Measurements from ENCODE around the gene FRS3. TPM values are rescaled to one million over a fixed set of nuclear protein-coding genes. Genes with fewer than 3 reads are reported as not detected.

Gene FRS3
- total RNA-seq, 4 donors from 2014 or later = 4.4 to 11.4 (median 7.5) TPM

DNA sequence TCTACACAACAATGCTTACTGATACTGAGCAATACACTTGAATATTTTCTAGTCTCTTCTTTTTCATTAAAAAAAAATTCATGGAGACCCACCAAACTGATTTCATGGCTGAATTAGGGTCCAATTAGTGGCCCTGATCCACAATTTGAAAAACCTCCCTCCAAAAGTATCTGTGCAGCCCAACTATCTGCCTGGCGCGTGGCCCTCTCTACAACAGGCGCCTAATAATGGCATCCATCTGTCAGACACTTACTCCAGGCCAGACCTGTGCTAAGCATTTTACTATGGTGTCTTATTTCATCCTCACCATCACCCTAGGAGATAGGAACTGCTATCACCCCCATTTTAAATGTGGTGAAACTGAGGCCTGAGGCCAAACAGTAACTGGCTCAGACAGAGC, 58.3 kb downstream of the FRS3 start:
- 96 to 99% methylated on average over 3 of the region's 3 CpGs for WGBS, 2 donors
- TF ChIP-seq, protein P1, sequence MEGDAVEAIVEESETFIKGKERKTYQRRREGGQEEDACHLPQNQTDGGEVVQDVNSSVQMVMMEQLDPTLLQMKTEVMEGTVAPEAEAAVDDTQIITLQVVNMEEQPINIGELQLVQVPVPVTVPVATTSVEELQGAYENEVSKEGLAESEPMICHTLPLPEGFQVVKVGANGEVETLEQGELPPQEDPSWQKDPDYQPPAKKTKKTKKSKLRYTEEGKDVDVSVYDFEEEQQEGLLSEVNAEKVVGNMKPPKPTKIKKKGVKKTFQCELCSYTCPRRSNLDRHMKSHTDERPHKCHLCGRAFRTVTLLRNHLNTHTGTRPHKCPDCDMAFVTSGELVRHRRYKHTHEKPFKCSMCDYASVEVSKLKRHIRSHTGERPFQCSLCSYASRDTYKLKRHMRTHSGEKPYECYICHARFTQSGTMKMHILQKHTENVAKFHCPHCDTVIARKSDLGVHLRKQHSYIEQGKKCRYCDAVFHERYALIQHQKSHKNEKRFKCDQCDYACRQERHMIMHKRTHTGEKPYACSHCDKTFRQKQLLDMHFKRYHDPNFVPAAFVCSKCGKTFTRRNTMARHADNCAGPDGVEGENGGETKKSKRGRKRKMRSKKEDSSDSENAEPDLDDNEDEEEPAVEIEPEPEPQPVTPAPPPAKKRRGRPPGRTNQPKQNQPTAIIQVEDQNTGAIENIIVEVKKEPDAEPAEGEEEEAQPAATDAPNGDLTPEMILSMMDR (IDR thresholded peaks at IDR 0.05) = no peak
- TF ChIP-seq POLR2A (IDR thresholded peaks at IDR 0.05) (no peak), EP300 (IDR thresholded peaks at IDR 0.05) (no peak)
- Histone ChIP-seq H3K4me3 (no peak overlapping the region), H3K27ac (no peak overlapping the region), H3K36me3 (no peaks in the 10 kb centered on the region), H3K27me3 (no peaks in the 10 kb centered on the region), H3K9me3 (no peaks in the 10 kb centered on the region), H3K4me1 (peaks cover 0 to 89% (median 49%) of the 10 kb centered on the region in 4 donors)
- no peak for DNase-seq (ENCODE audit: low spot score in 2 of 2)

DNA sequence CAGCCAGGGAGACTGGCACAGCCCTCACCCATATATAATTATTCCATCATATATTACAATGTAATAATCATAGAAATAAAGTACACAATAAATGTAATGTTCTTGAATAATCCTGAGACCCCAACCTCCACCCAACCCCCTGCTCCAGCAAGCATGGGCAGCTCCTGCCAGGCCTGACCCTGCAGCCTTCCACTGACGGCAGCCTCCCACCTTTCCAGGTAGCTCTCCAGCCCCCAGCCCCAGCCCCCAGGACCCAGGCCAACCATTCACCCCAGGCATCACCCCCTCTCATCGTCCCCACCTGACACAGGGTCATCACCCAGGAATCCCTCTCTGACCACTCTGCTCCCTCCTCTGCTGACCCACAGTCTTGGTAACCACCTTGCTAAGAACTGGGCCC, 58.9 kb downstream of the FRS3 start:
- 78 to 96% methylated on average over 2 of the region's 2 CpGs for WGBS, 2 donors

DNA sequence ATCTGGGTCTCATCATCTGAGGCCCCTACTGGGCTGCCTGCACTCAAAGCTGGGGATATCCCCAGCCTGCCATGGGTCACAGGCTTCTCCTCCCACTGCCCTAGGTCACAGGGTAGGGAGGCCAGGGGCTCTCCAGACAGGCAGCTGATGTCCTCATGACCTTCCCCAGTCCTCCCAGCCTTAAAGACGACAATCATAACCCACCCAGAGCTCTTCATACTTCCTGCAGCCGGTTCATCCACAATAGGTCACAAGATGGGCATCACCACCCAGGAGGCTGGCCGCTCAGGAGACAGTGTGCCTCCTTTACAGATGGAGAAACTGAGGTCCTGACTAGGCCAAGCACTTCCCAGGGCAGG, 59.5 kb downstream of the FRS3 start:
- no peak for DNase-seq (ENCODE audit: low spot score in 2 of 2)
- peaks cover 0 to 88% (median 50%) of the 10 kb centered on the region in 4 donors for H3K4me1 ChIP-seq
- H3K9me3 ChIP-seq = no peaks in the 10 kb centered on the region
- 61% methylated on average over 3 of the region's 3 CpGs; no CpG with 5 or more reads in 1 of the 2 donors for WGBS, 2 donors
- no peaks in the 10 kb centered on the region for H3K27me3 ChIP-seq
- no peaks in the 10 kb centered on the region for H3K36me3 ChIP-seq
- peak overlapping the region in 2 of 4 donors; percentile 42 to 47 for H3K27ac ChIP-seq
- TF ChIP-seq POLR2A (IDR thresholded peaks at IDR 0.05) (no peak), EP300 (IDR thresholded peaks at IDR 0.05) (no peak)
- TF ChIP-seq, protein P1 (IDR thresholded peaks at IDR 0.05) = no peak
- H3K4me3 ChIP-seq = no peak overlapping the region

More for the DNA sequence above, 58.9 kb downstream of the FRS3 start:
- Histone ChIP-seq H3K27ac (no peak overlapping the region), H3K9me3 (no peaks in the 10 kb centered on the region), H3K4me3 (no peak overlapping the region), H3K36me3 (no peaks in the 10 kb centered on the region), H3K4me1 (peaks cover 0 to 93% (median 51%) of the 10 kb centered on the region in 4 donors), H3K27me3 (no peaks in the 10 kb centered on the region)
- TF ChIP-seq EP300 (IDR thresholded peaks at IDR 0.05) (no peak), POLR2A (IDR thresholded peaks at IDR 0.05) (no peak)
- no peak for DNase-seq (ENCODE audit: low spot score in 2 of 2)

Small RNA genes within 50 kb of the gene (small RNA-seq; reads per million reads assigned to genes)
- gene AL365205.2 (not detected), gene AL365205.3 (not detected)

Other genes starting within 250 kb of the FRS3 start
- 10 to 100 TPM; 11.1 to 16.2 (median 14.7) TPM for gene FOXP4, start 233.5 kb downstream of the FRS3 start, total RNA-seq
- gene MDFI, start 141.4 kb downstream of the FRS3 start, total RNA-seq = 10 to 100 TPM; 13.5 to 31.8 (median 20.7) TPM
- 10 to 100 TPM; 19.2 to 28.8 (median 20.6) TPM for gene TFEB, start 44.3 kb downstream of the FRS3 start, total RNA-seq
- not detected for gene PGC, start 32.5 kb downstream of the FRS3 start, total RNA-seq
- gene PRICKLE4, start 882 bp upstream of the FRS3 start, total RNA-seq = 10 to 100 TPM; 15.5 to 38.4 (median 23.0) TPM
- gene TOMM6, start 7.8 kb upstream of the FRS3 start, total RNA-seq = 100 to 1,000 TPM in 2 of 4 donors, 10 to 100 TPM in 2; 76.1 to 121 (median 99.8) TPM
- 10 to 100 TPM in 1 of 4 donors, 1 to 10 TPM in 3; 6.5 to 13.8 (median 8.8) TPM for gene USP49, start 115.5 kb upstream of the FRS3 start, total RNA-seq
- gene MED20, start 141.2 kb upstream of the FRS3 start, total RNA-seq = 10 to 100 TPM in 3 of 4 donors, 1 to 10 TPM in 1; 8.0 to 15.0 (median 12.2) TPM
- gene BYSL, start 141.6 kb upstream of the FRS3 start, total RNA-seq = 10 to 100 TPM in 3 of 4 donors, 1 to 10 TPM in 1; 9.2 to 13.3 (median 12.8) TPM
- gene CCND3, start 161.9 kb upstream of the FRS3 start, total RNA-seq = 100 to 1,000 TPM; 175 to 325 (median 248) TPM

Data from tibial nerve (tissue), 4 donors.